ENCODE results near the gene CTNND2. TPM values are rescaled to one million over a fixed set of nuclear protein-coding genes. Genes with fewer than 3 reads are reported as not detected.

CTNND2 gene
- polyA plus RNA-seq, 1 donor from 2014 or later: 67.0 TPM

DNA sequence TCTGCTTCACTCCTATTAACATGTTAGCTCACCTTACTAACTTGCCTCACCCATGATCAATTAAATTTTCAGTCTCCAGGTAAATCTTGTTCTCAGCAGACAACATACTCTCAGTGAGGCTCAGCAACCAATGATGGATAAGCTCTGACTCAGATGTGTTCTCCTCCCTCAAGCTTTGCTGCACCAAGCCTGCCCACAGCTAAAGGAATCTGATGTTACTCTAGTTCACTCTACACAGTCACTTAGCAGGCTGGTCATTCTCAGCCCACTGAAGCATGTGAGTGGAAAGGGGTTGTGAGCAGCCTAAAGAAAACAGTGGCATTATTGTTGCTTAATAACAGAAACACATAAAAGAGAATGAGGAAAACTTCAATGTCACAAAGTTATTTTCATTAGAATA lies 37.3 kb upstream of the CTNND2 start:
- TF ChIP-seq TAF1 (IDR thresholded peaks at IDR 0.05; ENCODE audit: low read depth): no peak
- TF ChIP-seq RAD21 (conservative IDR thresholded peaks at IDR 0.05): no peak
- TF ChIP-seq MXI1 (conservative IDR thresholded peaks at IDR 0.05; ENCODE audit: poor library complexity, severe bottlenecking): no peak
- TF ChIP-seq EZH2 (IDR thresholded peaks at IDR 0.05; ENCODE audit: borderline replicate concordance, insufficient read depth, low read length, poor library complexity, severe bottlenecking): no peak
- Histone ChIP-seq H3F3A (ENCODE audit: insufficient read depth, low read length, poor library complexity, severe bottlenecking) (peaks cover 3% of the 10 kb centered on the region), H3K27me3 (ENCODE audit: insufficient read depth, low read depth, low read length) (no peaks in the 10 kb centered on the region), H3K27ac (ENCODE audit: low read length) (no peak overlapping the region), H3K4me2 (ENCODE audit: low read length) (no peak overlapping the region), H3K9me2 (ENCODE audit: insufficient read depth, low read length) (no peaks in the 10 kb centered on the region), H3K9ac (ENCODE audit: low read length) (no peak overlapping the region), H4K20me1 (ENCODE audit: insufficient read depth) (no peaks in the 10 kb centered on the region), H3K9me3 (ENCODE audit: low read length) (no peaks in the 10 kb centered on the region), H2AFZ (ENCODE audit: low read depth, low read length) (no peak overlapping the region), H3K4me3 (ENCODE audit: low read length) (no peak overlapping the region), H3K79me2 (replicated peaks; ENCODE audit: insufficient read depth, low read length) (no peaks in the 10 kb centered on the region), H3K36me3 (ENCODE audit: insufficient read depth, low read length) (no peaks in the 10 kb centered on the region)

DNA sequence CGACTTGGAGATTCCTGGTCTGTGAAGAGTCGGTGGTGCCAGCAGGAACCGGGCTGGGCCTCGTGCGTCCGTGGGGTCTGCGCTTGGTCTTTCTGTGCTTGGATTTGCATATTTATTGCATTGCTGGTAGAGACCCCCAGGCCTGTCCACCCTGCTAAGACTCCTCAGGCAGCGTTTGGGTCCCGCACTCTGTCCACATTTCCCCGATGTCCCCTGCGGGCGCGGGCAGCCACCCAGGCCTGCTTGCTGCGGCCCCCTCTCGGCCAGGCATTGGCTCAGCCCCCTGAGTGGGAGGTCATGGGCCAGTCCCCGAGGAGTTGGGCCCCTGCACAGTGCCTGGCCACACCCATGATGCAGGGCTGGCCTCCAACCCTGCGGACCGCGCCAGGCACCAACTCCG lies 27.4 kb upstream of the CTNND2 start:
- no peaks in the 10 kb centered on the region for H4K20me1 ChIP-seq (ENCODE audit: insufficient read depth)
- no peak overlapping the region for H3K27ac ChIP-seq (ENCODE audit: low read length)
- TF ChIP-seq TAF1 (IDR thresholded peaks at IDR 0.05; ENCODE audit: low read depth) (no peak), SMC3 (conservative IDR thresholded peaks at IDR 0.05; ENCODE audit: poor library complexity) (no peak), MXI1 (conservative IDR thresholded peaks at IDR 0.05; ENCODE audit: poor library complexity, severe bottlenecking) (no peak), RAD21 (conservative IDR thresholded peaks at IDR 0.05) (no peak), EP300 (conservative IDR thresholded peaks at IDR 0.05; ENCODE audit: poor library complexity, severe bottlenecking) (no peak), EZH2 (IDR thresholded peaks at IDR 0.05; ENCODE audit: borderline replicate concordance, insufficient read depth, low read length, poor library complexity, severe bottlenecking) (no peak), POLR2AphosphoS5 (IDR thresholded peaks at IDR 0.05) (no peak)
- TF ChIP-seq, protein P1, sequence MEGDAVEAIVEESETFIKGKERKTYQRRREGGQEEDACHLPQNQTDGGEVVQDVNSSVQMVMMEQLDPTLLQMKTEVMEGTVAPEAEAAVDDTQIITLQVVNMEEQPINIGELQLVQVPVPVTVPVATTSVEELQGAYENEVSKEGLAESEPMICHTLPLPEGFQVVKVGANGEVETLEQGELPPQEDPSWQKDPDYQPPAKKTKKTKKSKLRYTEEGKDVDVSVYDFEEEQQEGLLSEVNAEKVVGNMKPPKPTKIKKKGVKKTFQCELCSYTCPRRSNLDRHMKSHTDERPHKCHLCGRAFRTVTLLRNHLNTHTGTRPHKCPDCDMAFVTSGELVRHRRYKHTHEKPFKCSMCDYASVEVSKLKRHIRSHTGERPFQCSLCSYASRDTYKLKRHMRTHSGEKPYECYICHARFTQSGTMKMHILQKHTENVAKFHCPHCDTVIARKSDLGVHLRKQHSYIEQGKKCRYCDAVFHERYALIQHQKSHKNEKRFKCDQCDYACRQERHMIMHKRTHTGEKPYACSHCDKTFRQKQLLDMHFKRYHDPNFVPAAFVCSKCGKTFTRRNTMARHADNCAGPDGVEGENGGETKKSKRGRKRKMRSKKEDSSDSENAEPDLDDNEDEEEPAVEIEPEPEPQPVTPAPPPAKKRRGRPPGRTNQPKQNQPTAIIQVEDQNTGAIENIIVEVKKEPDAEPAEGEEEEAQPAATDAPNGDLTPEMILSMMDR (IDR thresholded peaks at IDR 0.05; ENCODE audit: poor library complexity, severe bottlenecking): no peak
- TF ChIP-seq, protein P2, sequence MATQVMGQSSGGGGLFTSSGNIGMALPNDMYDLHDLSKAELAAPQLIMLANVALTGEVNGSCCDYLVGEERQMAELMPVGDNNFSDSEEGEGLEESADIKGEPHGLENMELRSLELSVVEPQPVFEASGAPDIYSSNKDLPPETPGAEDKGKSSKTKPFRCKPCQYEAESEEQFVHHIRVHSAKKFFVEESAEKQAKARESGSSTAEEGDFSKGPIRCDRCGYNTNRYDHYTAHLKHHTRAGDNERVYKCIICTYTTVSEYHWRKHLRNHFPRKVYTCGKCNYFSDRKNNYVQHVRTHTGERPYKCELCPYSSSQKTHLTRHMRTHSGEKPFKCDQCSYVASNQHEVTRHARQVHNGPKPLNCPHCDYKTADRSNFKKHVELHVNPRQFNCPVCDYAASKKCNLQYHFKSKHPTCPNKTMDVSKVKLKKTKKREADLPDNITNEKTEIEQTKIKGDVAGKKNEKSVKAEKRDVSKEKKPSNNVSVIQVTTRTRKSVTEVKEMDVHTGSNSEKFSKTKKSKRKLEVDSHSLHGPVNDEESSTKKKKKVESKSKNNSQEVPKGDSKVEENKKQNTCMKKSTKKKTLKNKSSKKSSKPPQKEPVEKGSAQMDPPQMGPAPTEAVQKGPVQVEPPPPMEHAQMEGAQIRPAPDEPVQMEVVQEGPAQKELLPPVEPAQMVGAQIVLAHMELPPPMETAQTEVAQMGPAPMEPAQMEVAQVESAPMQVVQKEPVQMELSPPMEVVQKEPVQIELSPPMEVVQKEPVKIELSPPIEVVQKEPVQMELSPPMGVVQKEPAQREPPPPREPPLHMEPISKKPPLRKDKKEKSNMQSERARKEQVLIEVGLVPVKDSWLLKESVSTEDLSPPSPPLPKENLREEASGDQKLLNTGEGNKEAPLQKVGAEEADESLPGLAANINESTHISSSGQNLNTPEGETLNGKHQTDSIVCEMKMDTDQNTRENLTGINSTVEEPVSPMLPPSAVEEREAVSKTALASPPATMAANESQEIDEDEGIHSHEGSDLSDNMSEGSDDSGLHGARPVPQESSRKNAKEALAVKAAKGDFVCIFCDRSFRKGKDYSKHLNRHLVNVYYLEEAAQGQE (IDR thresholded peaks at IDR 0.05; ENCODE audit: borderline replicate concordance): no peak
- H3K9me3 ChIP-seq (ENCODE audit: low read length): no peaks in the 10 kb centered on the region
- no peak overlapping the region for H3K4me2 ChIP-seq (ENCODE audit: low read length)
- no peak overlapping the region for H3K4me3 ChIP-seq (ENCODE audit: low read length)
- H3K9ac ChIP-seq (ENCODE audit: low read length): no peak overlapping the region
- no peaks in the 10 kb centered on the region for H3K79me2 ChIP-seq (replicated peaks; ENCODE audit: insufficient read depth, low read length)
- no peak overlapping the region for H2AFZ ChIP-seq (ENCODE audit: low read depth, low read length)
- no peaks in the 10 kb centered on the region for H3K36me3 ChIP-seq (ENCODE audit: insufficient read depth, low read length)
- no peaks in the 10 kb centered on the region for H3F3A ChIP-seq (ENCODE audit: insufficient read depth, low read length, poor library complexity, severe bottlenecking)
- no peaks in the 10 kb centered on the region for H3K27me3 ChIP-seq (ENCODE audit: insufficient read depth, low read depth, low read length)
- no peaks in the 10 kb centered on the region for H3K9me2 ChIP-seq (ENCODE audit: insufficient read depth, low read length)
